ENCODE data around the gene SGSM2. TPM values are rescaled to one million over a fixed set of nuclear protein-coding genes. Genes with fewer than 3 reads are reported as not detected.

Gene SGSM2
- polyA plus RNA-seq, 1 experiment = 43.6 TPM

DNA sequence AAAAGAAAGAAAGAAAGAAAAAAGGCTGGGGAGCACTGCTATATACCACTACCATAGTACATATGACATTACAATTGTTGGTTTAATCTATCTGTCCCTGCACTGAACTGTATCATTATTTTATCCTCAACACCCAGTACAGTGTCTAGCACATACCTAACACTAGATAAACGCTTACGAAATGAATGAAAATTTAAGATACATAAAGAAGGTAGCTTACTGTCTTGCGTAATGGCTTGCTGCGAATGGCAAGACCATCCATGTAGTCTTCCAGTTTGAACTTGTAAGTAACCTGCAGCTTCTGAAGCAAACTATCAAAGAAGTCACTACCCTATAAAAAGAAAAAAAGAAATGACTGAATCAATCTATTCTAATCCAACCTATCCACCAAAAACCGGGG, 40.3 kb upstream of the SGSM2 start:
- Histone ChIP-seq H3K4me3 (ENCODE audit: low read depth, low read length) (no peak overlapping the region), H3K36me3 (ENCODE audit: control insufficient read depth, insufficient read depth, low read length) (peaks cover 18% of the 10 kb centered on the region), H3K27me3 (ENCODE audit: control insufficient read depth, insufficient read depth, low read length) (no peaks in the 10 kb centered on the region)
- ChIA-PET POLR2A (no interaction called here), CTCF (interaction anchor here (0.8 to 1.7 kb wide), 2 partner anchors 14 to 244 kb away, joined by 3 read pairs; no protein-coding TSS in a partner anchor)
- TF ChIP-seq, protein P1, sequence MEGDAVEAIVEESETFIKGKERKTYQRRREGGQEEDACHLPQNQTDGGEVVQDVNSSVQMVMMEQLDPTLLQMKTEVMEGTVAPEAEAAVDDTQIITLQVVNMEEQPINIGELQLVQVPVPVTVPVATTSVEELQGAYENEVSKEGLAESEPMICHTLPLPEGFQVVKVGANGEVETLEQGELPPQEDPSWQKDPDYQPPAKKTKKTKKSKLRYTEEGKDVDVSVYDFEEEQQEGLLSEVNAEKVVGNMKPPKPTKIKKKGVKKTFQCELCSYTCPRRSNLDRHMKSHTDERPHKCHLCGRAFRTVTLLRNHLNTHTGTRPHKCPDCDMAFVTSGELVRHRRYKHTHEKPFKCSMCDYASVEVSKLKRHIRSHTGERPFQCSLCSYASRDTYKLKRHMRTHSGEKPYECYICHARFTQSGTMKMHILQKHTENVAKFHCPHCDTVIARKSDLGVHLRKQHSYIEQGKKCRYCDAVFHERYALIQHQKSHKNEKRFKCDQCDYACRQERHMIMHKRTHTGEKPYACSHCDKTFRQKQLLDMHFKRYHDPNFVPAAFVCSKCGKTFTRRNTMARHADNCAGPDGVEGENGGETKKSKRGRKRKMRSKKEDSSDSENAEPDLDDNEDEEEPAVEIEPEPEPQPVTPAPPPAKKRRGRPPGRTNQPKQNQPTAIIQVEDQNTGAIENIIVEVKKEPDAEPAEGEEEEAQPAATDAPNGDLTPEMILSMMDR (IDR thresholded peaks at IDR 0.05; ENCODE audit: insufficient read depth, low read depth, low read length) = no peak
- DNase-seq (ENCODE audit: low read depth) = no peak

DNA sequence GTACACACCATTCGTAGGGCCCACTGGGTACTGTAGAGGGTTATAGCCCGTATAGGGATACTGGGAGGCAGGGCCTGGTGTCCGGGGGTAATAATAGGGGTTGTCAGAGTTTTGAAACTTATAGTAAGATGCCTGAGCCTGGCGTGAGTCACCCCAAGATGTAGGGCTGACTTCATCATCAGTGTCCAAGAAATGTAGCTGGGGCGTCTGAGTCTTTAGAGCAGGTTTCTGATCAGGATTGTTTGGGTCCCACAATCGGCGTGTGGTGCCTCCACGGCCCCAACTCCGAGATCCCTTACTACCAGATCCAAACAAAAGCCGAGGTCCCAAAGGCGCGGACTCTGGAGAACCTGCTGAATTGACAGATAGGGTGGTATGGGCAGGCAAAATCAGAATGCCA, 38.2 kb upstream of the SGSM2 start:
- ChIA-PET CTCF (no interaction called here), POLR2A (no interaction called here)

DNA sequence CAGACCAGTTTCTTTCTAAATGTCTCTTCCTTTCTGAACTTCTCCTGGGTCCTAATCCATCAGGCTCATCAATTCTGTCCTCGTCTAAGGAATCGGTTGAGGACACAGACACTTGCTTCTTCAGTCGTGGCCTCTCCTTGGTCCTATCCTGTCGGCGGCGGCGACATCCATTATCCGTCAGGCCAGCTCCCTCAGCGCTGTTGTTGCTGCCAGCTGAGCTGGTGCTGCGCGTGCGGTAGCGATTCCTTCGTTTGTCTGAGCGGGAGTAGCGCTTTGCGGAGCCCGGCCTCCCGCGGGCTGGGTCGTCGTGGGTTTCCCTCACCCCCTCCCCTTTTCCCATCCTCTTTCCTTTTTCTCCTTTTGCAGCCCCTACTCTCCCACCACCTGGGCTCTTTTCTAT, 37.5 kb upstream of the SGSM2 start:
- Histone ChIP-seq H3K36me3 (ENCODE audit: control insufficient read depth, insufficient read depth, low read length) (peaks cover 16% of the 10 kb centered on the region), H3K4me3 (ENCODE audit: low read depth, low read length) (no peak overlapping the region), H3K27me3 (ENCODE audit: control insufficient read depth, insufficient read depth, low read length) (no peaks in the 10 kb centered on the region)
- POLR2A ChIA-PET = no interaction called here
- TF ChIP-seq, protein P1 (IDR thresholded peaks at IDR 0.05; ENCODE audit: insufficient read depth, low read depth, low read length) = no peak
- DNase-seq (ENCODE audit: low read depth) = no peak
- CTCF ChIA-PET = no interaction called here

More for the DNA sequence above, 38.2 kb upstream of the SGSM2 start:
- Histone ChIP-seq H3K27me3 (ENCODE audit: control insufficient read depth, insufficient read depth, low read length) (no peaks in the 10 kb centered on the region), H3K36me3 (ENCODE audit: control insufficient read depth, insufficient read depth, low read length) (peaks cover 18% of the 10 kb centered on the region), H3K4me3 (ENCODE audit: low read depth, low read length) (no peak overlapping the region)
- DNase-seq (ENCODE audit: low read depth) = no peak
- TF ChIP-seq, protein P1 (IDR thresholded peaks at IDR 0.05; ENCODE audit: insufficient read depth, low read depth, low read length) = no peak

DNA sequence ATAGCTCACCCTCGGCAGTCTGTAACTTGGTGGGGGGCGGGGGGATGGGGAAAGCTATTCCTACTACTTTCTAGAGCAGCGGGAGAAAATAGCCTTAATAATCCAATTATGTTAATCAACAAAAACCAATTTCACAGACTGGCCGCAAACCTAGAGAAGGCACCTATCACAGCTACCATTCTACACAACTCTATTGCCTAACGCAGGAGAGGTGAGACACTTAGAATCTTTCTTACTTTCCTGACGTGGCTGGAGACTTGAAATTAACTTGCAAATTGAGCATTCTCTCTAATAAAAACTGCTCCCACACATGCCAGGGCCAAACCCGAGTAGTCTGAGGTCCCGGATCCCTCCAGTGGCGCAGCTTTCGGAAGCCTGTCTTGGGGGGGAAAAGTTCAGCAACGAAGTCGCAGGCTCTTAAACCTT, 34.5 kb upstream of the SGSM2 start:
- CTCF ChIA-PET = interaction anchor here (0.9 to 2.2 kb wide), 5 partner anchors 21 to 394 kb away, joined by 3 to 18 read pairs (median 3); partner anchors contain the start of gene HIC1
- H3K36me3 ChIP-seq (ENCODE audit: control insufficient read depth, insufficient read depth, low read length) = peaks cover 12% of the 10 kb centered on the region
- POLR2A ChIA-PET = interaction anchor here (0.5 kb wide), 1 partner anchor 26 kb away, joined by 4 read pairs; no protein-coding TSS in a partner anchor
- TF ChIP-seq, protein P1 (IDR thresholded peaks at IDR 0.05; ENCODE audit: insufficient read depth, low read depth, low read length) = no peak
- H3K27me3 ChIP-seq (ENCODE audit: control insufficient read depth, insufficient read depth, low read length) = no peaks in the 10 kb centered on the region
- H3K4me3 ChIP-seq (ENCODE audit: low read depth, low read length) = peak overlapping the region; percentile 93
- no peak for DNase-seq (ENCODE audit: low read depth)

DNA sequence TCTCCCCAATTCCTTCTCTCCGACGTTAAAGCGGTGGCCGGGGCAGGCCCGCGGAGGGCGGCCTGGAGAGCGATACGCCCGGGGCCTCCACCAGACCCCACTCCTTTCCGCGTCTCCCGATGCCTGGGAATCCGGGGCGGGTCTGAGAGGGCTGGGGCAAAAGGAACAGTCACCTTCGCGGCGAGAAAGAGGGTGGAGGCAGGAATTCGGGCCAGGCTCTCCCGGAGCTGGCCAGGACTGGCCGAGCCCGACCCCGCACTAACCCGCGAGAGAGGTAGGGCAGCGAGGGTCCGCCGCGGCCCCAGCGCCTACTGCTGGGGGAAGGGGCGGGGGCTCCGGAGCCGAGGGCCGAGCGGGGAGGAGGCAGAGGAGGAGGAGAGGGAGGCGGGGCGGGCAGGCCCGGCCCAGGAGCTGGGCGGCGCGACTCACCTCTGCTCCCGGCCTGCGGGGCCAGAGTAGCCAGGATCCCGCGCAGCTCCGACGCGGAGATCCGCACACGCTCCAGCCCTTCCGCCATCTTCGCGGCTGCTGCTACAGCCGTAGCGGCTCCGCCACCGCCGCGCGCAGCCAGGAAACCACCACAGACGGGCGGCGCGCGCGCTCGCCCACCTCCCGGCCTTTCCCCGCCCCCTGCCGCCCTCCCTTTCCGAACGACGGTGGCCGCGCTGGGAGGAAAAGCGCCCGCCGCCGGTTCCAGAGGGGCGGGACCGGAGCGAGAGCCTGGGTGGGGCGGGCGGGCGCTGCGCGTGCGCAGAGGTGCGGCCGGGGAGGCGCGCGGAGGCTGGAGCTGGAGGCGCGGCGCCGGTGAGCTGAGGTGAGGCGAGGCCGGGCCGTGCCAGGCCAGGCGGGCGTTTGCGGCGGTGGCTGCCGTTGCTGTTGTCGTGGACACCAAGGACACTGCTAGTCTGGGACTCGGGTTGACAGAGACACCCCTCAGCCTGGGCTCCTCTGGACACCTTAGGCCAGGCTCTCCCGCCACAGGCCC, 33.8 kb upstream of the SGSM2 start, which contains the start of the genes SMG6 and SRR:
Gene SMG6, minus strand, starts transcription at position 582 of the 985 bp plus-strand sequence. Its CDS starts 65 bp downstream, at position 517.
Gene SRR, plus strand, starts transcription at position 747 of the 985 bp plus-strand sequence. CDS start 11,611 bp downstream, outside the sequence.
- peak; percentile 21 for DNase-seq (ENCODE audit: low read depth)
- ChIA-PET CTCF (interaction anchor here (0.8 to 2.2 kb wide), 5 partner anchors 21 to 394 kb away, joined by 3 to 18 read pairs (median 4); partner anchors contain the start of gene HIC1), POLR2A (interaction anchor here (0.5 to 0.6 kb wide), 3 partner anchors 17 to 236 kb away, joined by 3 to 5 read pairs (median 4); no protein-coding TSS in a partner anchor)
- TF ChIP-seq, protein P1 (IDR thresholded peaks at IDR 0.05; ENCODE audit: insufficient read depth, low read depth, low read length) = no peak
- no peaks in the 10 kb centered on the region for H3K27me3 ChIP-seq (ENCODE audit: control insufficient read depth, insufficient read depth, low read length)
- H3K4me3 ChIP-seq (ENCODE audit: low read depth, low read length) = peak within 1 kb of the TSS; percentile 93
- peaks cover 10% of the 10 kb centered on the region for H3K36me3 ChIP-seq (ENCODE audit: control insufficient read depth, insufficient read depth, low read length)

All from BJ (cell line).